ENCODE measurements around the gene ZNF497.
A peak's percentile ranks its signal among the peaks of the same experiment; 100 is the strongest.

The ZNF497 gene

DNA sequence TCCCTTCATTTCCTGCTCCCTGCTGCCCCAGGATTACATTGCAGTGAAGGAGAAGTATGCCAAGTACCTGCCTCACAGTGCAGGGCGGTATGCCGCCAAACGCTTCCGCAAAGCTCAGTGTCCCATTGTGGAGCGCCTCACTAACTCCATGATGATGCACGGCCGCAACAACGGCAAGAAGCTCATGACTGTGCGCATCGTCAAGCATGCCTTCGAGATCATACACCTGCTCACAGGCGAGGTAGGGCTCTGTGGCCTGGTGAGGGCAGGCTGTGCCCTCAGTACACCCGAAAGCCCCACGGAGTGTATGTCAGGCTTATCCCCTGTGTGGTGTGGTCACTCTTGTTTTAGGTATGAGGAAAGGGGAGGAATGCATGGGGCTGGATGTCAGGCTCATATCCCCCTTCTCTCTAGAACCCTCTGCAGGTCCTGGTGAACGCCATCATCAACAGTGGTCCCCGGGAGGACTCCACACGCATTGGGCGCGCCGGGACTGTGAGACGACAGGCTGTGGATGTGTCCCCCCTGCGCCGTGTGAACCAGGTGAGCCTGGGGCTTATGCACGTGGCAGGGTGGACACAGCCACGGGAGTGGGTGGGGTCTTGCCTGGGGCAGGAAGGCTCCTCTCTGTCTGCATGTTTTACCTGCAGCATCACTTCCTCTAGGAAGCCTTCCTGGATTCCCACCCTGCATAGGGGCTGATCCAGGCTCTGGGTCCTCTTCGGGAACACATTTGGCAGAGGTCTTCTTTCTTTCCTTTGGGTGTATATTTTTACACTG, 30.6 kb upstream of the ZNF497 start:
- no peak for TF ChIP-seq CTCF (conservative IDR thresholded peaks at IDR 0.05)
- no peak for TF ChIP-seq ZFX (IDR thresholded peaks at IDR 0.05)
- H3K27ac ChIP-seq, result no peak overlapping the region

DNA sequence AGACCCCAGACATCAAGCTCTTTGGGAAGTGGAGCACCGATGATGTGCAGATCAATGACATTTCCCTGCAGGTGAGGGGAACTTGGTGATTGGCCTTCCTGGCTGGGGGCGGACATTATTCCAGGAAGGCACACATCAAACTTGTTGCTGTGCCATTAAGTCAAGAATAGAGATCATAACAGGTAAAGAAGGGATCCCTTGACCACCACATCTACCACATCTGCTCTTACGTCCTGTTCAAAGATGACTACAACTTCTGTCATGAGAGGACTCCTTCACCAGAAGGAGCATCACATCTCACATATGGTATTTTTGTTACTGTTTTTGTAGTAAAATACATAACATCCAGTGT, 25.6 kb upstream of the ZNF497 start:
- H3K27ac ChIP-seq, result peak overlapping the region; percentile 99
- TF ChIP-seq ZFX (IDR thresholded peaks at IDR 0.05) (no peak), CTCF (conservative IDR thresholded peaks at IDR 0.05) (no peak)

DNA sequence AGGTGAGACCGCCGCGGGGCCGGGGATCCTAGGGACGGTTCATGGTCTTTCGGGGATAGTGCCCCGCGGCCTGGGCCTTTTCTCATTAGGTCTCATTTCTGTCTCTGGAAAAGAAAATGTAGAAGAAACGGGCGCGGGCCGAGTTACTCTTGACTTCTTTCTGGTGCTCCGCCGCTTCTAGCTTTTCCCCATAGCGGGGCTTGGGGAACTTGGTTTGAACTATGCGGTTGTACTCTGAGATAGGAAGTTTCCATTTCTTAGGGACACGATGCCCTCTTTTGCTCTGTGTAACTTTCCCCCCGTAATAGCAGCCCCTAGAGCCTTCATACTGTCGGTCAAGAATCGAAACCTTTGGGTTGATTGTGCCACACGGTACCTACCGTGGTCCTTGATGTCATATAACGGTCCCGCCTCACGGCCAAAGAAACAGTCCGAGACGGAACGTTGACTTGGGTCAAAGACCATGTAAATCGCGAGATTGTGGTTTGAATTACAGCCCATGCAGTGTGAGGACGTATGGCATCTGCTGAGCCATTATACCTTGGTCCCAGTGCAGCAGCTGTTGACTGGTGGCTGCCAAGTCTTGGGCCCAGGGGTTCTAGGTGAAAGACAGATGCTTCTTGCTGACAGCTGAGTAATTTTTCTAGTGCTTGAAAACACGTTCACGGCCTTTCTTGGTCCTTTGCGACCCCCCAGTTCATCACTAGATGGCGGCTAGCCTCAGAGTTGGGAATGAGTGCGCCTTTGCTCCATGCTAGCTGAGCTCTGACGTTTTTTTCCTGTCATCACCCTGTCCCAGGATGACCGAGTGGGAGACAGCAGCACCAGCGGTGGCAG, 25.0 kb upstream of the ZNF497 start:
- no peak for TF ChIP-seq ZFX (IDR thresholded peaks at IDR 0.05)
- no peak for TF ChIP-seq CTCF (conservative IDR thresholded peaks at IDR 0.05)
- peak overlapping the region; percentile 99 for H3K27ac ChIP-seq

- TF ChIP-seq CTCF (conservative IDR thresholded peaks at IDR 0.05), result no peak
- TF ChIP-seq ZFX (IDR thresholded peaks at IDR 0.05), result peak; percentile 83
- H3K27ac ChIP-seq, result peak within 1 kb of the TSS; percentile 99
These were observed 24.2 kb upstream of the ZNF497 start, which contains the start of gene RPS5 for GRCh38 chr19:58386576-58387337. Gene RPS5 (plus strand): TSS chr19:58387269. CDS start chr19:58388138, 869 bp downstream.

DNA sequence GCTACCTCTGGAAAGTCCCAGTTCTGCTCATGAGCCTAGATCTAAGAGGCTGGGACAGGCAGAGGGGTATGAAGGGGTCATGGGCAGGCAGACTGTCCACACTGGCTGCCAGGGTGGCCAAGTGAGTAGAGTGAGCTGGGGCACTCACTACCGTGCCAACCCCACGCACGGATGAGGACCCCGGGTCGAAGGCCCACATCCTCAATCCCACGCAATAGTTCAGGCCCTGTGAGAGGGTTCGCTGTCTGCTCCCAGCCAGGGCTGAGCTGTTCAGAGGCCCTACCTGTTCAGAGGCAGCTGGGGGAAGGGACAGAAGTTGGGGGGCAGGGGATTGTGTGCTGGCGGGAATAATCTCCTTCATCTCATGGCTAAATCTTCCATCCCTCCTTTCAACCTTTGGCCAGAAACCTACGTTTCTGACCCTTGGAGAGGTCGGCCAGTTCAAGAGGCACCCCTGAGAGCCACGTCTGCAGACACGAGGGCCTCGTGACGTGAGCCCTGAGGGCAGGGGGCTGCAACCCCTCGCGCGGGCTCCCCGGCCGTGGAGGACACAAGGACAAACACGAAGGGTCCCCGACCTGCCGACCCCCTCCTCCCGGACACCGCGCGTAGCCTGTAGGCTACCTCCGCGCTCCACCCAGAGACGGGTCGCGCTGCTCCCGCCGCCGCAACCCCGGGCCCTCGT, 23.5 kb upstream of the ZNF497 start:
- TF ChIP-seq CTCF (conservative IDR thresholded peaks at IDR 0.05) (no peak), ZFX (IDR thresholded peaks at IDR 0.05) (no peak)

DNA sequence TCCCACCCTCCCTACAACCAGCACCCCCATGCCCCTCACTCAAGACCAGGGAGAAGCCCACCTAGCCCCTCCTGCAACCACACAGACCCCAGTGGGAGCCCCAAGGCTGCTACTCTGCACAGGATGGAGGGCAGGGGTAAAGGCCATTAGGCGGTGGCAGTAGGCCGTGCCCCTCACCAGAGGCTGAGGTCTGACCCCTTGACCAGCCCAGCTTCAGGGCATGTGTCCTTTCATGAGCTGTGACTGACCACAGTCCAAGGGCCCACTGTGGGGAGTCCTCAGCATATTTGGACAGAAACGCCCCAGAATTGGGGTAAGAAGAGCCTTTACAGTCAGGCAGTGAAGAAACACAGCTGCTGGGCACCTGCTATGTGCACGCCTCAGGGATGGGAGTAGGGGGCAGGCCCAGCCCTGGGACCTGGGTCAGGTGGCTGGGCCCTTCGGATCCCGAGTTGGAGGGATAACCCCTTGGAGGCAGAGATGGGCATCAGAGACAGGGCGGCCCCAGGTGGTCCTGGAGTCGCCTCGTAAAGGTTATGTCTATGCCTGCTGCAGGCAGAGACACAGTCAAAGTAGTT, 22.9 kb upstream of the ZNF497 start:
- TF ChIP-seq ZFX (IDR thresholded peaks at IDR 0.05) (no peak), CTCF (conservative IDR thresholded peaks at IDR 0.05) (no peak)
- peak overlapping the region; percentile 99 for H3K27ac ChIP-seq

More for the DNA sequence above, 23.5 kb upstream of the ZNF497 start:
- peak overlapping the region; percentile 99 for H3K27ac ChIP-seq
